GOT3 (cell line): ENCODE measurements around the gene CCND1.
"Not testable (repeated sequence)": the region's sequence is repeated elsewhere in the genome, so short reads cannot be mapped to it uniquely, and the experiment has no call there.

Experiments used
- DNase-seq: peaks from one replicate; lab custom pipeline; 2025; ENCODE audit warnings: mixed read lengths; lab: John Stamatoyannopoulos, UW

CCND1 gene

DNA sequence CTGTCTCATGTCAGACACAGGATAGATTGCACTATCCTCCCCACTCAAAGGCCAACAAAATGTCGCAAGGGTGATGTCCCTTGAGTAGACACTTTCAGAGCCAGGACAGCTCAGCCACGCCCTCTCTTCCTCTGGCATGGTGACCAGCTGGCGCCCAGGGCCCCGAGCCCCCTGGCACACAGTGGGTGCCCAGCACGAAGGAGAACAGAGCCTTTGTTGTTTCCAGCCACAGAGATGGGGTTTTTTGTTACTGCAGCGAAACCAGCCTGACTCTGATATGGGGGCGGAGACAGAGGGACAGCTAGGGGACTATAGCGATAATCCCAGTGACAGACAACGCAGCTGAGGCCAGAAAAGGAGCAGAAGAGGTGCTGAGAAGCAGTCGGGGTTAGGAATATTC is 23.3 kb upstream of the CCND1 start:
- no peak for DNase-seq

- no peak for DNase-seq
These were observed 22.7 kb upstream of the CCND1 start for GRCh38 chr11:69618237-69618636.

- no peak for DNase-seq
These were observed 20.2 kb upstream of the CCND1 start for GRCh38 chr11:69620683-69621290.

DNA sequence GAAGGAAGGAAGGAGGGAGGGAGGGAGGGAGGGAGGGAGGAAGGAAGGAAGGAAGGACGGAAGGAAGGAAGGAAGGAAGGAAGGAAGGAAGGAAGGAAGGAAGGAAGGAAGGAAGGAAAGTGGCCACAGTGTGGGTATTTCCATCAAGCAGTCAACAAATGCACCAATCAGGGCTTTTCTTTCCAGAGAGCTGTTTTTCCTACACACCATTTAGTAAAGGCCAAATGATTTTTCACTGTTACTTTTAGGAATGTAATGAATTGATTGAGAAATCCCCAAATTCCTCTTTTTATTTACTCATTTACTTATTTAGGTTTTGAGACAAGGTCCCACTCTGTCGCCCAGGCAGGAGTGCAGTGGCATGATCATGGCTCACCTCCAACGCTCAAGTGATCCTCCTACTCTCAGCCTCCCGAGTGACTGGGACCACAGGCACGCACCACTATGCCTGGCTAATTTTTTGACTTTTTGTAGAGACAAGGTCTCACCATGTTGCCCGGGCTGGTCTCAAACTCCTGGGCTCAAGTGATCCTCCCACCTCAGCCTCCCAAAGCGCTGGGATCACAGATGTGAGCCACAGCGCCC is 18.8 kb upstream of the CCND1 start:
- not testable (repeated sequence) for DNase-seq

DNA sequence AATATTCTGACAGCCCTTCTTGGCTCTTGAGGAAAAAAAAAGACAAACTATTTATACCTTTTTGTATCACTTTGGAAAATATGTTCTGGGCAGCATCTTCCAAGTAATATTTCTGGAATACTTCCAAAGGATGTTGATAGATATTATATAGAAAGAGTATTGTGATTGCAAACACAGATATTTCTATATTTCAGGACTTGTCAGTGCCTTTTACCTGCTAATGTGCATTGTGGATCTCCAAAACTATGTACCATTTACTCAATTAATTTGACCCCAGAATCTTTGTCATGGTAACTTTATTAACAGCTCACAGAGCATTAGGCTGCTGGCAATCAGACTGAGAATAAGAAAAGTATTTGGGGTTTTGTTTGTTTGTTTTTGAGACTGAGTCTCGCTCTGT is 16.7 kb upstream of the CCND1 start:
- DNase-seq, result no peak

GRCh38 chr11:69625476-69625875 is 15.5 kb upstream of the CCND1 start:
- DNase-seq, result no peak

DNA sequence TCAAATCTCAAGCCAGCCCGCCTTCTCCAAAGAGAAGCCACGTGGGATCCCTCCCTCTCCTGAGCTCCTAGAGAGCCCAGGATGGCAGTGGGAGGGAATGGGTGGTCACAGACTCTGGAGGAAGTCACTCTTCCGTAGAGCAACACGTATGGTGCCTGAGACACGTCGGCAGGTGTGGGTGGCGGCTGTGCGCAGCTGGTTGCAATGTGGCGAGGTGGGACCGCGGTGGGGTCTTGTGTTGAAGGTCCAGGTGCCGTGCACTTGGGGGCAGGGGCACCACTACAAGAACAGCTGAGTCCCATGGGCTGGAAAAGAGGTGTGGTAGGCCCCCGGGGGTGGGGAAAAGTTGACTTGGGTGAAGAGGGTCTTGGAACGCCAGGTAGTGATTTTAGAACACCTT is 13.4 kb upstream of the CCND1 start:
- DNase-seq, result no peak

DNA sequence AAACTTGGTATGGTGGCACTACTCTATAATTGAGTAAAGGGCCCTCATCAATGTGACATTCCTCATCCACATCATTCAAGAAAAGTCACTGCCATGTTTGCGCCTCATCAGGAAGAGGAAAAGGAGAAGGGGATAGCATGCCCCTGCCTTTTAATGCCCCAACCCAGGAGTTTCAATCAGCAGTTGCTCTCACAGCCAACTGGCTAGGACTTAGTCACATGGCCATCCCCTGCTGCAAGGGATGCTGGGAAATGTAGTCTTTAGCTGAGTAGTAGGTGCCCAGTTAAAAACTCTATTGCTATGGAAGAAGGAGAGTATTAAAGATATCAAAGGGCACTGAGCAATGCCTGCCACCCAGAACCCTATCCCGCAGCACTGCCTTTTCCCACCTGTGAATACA is 10.9 kb upstream of the CCND1 start:
- DNase-seq, result no peak

- no peak for DNase-seq
These were observed 10.5 kb upstream of the CCND1 start for GRCh38 chr11:69630424-69630823.

- no peak for DNase-seq
These were observed 8.1 kb upstream of the CCND1 start for GRCh38 chr11:69632900-69633299.

DNA sequence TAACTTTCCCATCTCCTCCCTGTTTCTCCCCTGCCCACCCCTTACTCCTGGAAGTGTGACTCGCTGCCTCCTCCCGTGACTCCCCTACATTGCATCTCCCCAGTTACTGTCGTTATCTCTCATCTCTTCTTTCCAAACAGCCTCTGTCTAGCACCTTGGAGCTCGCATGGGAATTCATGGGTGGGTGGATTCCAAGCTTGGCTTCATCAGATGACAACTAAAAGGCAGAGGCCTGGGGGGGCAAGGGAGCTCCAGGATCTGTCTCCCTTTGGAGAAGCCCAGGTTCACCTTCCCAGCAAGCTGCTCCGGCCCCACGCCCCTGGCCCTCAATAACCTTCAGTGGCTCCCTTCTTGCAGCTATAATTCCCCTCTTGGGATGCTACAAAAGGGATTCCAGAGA is 6.9 kb upstream of the CCND1 start:
- no peak for DNase-seq

GRCh38 chr11:69634590-69634989 is 6.4 kb upstream of the CCND1 start:
- DNase-seq, result no peak

GRCh38 chr11:69635195-69635594 is 5.8 kb upstream of the CCND1 start:
- no peak for DNase-seq

DNA sequence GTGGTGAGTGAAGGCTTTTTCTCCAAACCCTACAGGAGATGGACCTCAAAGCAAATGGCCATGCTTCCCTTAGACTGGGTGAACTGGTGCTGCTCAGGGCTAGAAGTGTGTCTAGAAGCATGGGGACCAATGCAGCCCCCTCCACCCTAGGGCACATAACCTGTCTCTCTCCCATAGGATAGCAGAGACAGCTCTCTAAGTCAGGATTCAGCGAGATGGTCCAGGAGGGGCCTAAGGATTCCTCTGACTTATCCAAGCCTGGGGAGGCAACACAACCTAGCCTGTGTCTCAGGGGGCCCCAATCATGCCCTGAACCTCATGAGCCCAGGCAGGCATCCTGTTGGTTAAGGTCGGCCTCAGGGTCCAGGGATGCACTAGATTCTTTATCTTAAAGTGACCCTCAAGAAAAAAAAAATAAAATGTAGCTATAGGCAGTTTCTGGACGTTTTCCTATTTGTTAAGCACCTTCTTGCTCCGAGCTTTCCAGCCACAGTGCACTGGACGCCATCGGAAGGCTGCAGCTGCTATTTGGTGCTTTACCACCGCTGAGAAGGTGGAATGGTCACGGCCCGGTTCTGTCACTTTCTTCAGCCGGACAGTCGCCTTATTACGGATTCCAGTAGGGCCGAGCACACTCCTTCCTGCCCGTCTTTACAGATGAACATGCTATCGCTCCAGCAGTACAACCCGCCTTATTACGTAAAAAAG is 5.0 kb upstream of the CCND1 start:
- no peak for DNase-seq

- DNase-seq, result no peak
These were observed 4.3 kb upstream of the CCND1 start for GRCh38 chr11:69636512-69637197.

GRCh38 chr11:69637198-69637940 is 3.6 kb upstream of the CCND1 start:
- DNase-seq, result no peak

DNA sequence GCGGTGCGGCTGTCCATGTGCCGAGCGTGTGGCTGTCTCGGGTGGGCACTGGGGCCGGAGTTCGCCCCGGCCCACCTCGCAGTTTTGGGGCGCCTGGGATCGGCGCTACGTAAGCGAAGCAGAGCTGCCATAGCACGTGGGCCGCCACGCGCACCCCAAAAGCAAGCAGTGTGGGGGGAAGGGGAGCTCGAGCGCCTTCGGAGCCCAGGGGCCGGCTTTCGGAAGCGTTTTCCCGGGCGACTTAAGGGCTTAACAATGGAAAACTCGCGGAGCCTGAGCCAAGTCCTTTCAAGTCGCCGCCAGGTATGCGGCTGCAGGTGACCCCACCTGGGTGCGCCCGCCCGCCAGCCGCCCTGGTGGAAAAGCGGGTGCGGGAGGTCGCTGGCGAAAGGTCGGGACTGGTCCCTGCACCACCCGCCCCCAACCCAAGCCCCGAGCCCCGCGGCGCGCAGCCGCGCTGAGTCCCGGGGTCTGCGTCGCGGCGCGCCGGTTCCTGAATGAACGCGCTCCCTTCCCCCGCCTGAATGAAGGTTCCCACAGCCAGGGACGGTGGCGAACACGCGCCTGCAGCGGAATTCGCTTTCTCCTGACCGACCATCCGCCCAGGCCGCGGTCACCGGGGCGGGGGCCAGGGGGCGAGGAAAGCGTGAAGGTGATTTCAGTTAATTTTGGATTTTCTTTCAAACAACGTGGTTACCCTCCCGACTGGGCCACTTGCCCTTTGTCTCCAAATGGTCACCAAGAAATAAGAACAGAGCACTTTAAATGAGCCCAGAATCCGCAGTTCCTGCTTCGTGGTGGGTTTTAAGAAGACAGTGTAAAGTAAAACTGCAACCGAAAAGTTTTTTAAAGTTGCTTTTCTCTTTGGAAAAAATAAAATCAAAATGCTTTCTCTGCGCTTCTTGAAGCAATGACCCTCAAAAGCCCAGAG is 2.8 kb upstream of the CCND1 start:
- DNase-seq, result no peak

- DNase-seq, result peak; percentile 49
These were observed 1.8 kb upstream of the CCND1 start for GRCh38 chr11:69638941-69639681.

- DNase-seq, result no peak
These were observed 1.1 kb upstream of the CCND1 start for GRCh38 chr11:69639831-69640230.

GRCh38 chr11:69640260-69640994 is 529 bp upstream of the CCND1 start:
- DNase-seq, result no peak
